Measurements from ENCODE around the gene CRAMP1.

The CRAMP1 gene

GRCh38 chr16:1641261-1641660 lies 29.1 kb downstream of the CRAMP1 start:
- no peak for DNase-seq
- Histone ChIP-seq H3K36me3 (ENCODE audit: control insufficient read depth, insufficient read depth, low read length) (peaks cover 60% of the 10 kb centered on the region), H3K9me3 (ENCODE audit: control insufficient read depth, low read length) (no peaks in the 10 kb centered on the region), H3K27ac (ENCODE audit: insufficient read depth, low read length, poor library complexity, severe bottlenecking) (no peak overlapping the region), H3K4me3 (ENCODE audit: insufficient read depth, low read depth, low read length, poor library complexity, severe bottlenecking) (no peak overlapping the region), H3K27me3 (replicated peaks; ENCODE audit: control insufficient read depth, insufficient read depth, low read length, poor library complexity, severe bottlenecking) (no peaks in the 10 kb centered on the region), H3K4me1 (ENCODE audit: control insufficient read depth, insufficient read depth, low read length, poor library complexity, severe bottlenecking) (no peaks in the 10 kb centered on the region)

- Histone ChIP-seq H3K27ac (ENCODE audit: insufficient read depth, low read length, poor library complexity, severe bottlenecking) (no peak overlapping the region), H3K9me3 (ENCODE audit: control insufficient read depth, low read length) (no peaks in the 10 kb centered on the region), H3K4me3 (ENCODE audit: insufficient read depth, low read depth, low read length, poor library complexity, severe bottlenecking) (no peak overlapping the region), H3K27me3 (replicated peaks; ENCODE audit: control insufficient read depth, insufficient read depth, low read length, poor library complexity, severe bottlenecking) (no peaks in the 10 kb centered on the region), H3K4me1 (ENCODE audit: control insufficient read depth, insufficient read depth, low read length, poor library complexity, severe bottlenecking) (no peaks in the 10 kb centered on the region), H3K36me3 (ENCODE audit: control insufficient read depth, insufficient read depth, low read length) (peaks cover 56% of the 10 kb centered on the region)
- no peak for DNase-seq
Measured at GRCh38 chr16:1642148-1642547, 30.0 kb downstream of the CRAMP1 start.

- no peaks in the 10 kb centered on the region for H3K4me1 ChIP-seq (ENCODE audit: control insufficient read depth, insufficient read depth, low read length, poor library complexity, severe bottlenecking)
- H3K27ac ChIP-seq (ENCODE audit: insufficient read depth, low read length, poor library complexity, severe bottlenecking) = no peak overlapping the region
- no peaks in the 10 kb centered on the region for H3K27me3 ChIP-seq (replicated peaks; ENCODE audit: control insufficient read depth, insufficient read depth, low read length, poor library complexity, severe bottlenecking)
- DNase-seq = no peak
- no peaks in the 10 kb centered on the region for H3K9me3 ChIP-seq (ENCODE audit: control insufficient read depth, low read length)
- H3K4me3 ChIP-seq (ENCODE audit: insufficient read depth, low read depth, low read length, poor library complexity, severe bottlenecking) = no peak overlapping the region
- peaks cover 56% of the 10 kb centered on the region for H3K36me3 ChIP-seq (ENCODE audit: control insufficient read depth, insufficient read depth, low read length)
Measured at GRCh38 chr16:1642753-1643152, 30.6 kb downstream of the CRAMP1 start.

GRCh38 chr16:1643521-1643920 lies 31.4 kb downstream of the CRAMP1 start:
- Histone ChIP-seq H3K9me3 (ENCODE audit: control insufficient read depth, low read length) (no peaks in the 10 kb centered on the region), H3K27ac (ENCODE audit: insufficient read depth, low read length, poor library complexity, severe bottlenecking) (no peak overlapping the region), H3K4me1 (ENCODE audit: control insufficient read depth, insufficient read depth, low read length, poor library complexity, severe bottlenecking) (no peaks in the 10 kb centered on the region), H3K27me3 (replicated peaks; ENCODE audit: control insufficient read depth, insufficient read depth, low read length, poor library complexity, severe bottlenecking) (no peaks in the 10 kb centered on the region), H3K4me3 (ENCODE audit: insufficient read depth, low read depth, low read length, poor library complexity, severe bottlenecking) (no peak overlapping the region), H3K36me3 (ENCODE audit: control insufficient read depth, insufficient read depth, low read length) (peaks cover 48% of the 10 kb centered on the region)
- no peak for DNase-seq

- H3K27ac ChIP-seq (ENCODE audit: insufficient read depth, low read length, poor library complexity, severe bottlenecking) = no peak overlapping the region
- no peak for DNase-seq
- H3K36me3 ChIP-seq (ENCODE audit: control insufficient read depth, insufficient read depth, low read length) = peaks cover 30% of the 10 kb centered on the region
- H3K27me3 ChIP-seq (replicated peaks; ENCODE audit: control insufficient read depth, insufficient read depth, low read length, poor library complexity, severe bottlenecking) = no peaks in the 10 kb centered on the region
- no peak overlapping the region for H3K4me3 ChIP-seq (ENCODE audit: insufficient read depth, low read depth, low read length, poor library complexity, severe bottlenecking)
- H3K4me1 ChIP-seq (ENCODE audit: control insufficient read depth, insufficient read depth, low read length, poor library complexity, severe bottlenecking) = no peaks in the 10 kb centered on the region
- H3K9me3 ChIP-seq (ENCODE audit: control insufficient read depth, low read length) = no peaks in the 10 kb centered on the region
Measured at GRCh38 chr16:1645914-1646525, 33.9 kb downstream of the CRAMP1 start.

GRCh38 chr16:1647856-1648255 lies 35.7 kb downstream of the CRAMP1 start:
- no peaks in the 10 kb centered on the region for H3K4me1 ChIP-seq (ENCODE audit: control insufficient read depth, insufficient read depth, low read length, poor library complexity, severe bottlenecking)
- no peak overlapping the region for H3K4me3 ChIP-seq (ENCODE audit: insufficient read depth, low read depth, low read length, poor library complexity, severe bottlenecking)
- no peak for DNase-seq
- H3K36me3 ChIP-seq (ENCODE audit: control insufficient read depth, insufficient read depth, low read length) = peaks cover 19% of the 10 kb centered on the region
- H3K9me3 ChIP-seq (ENCODE audit: control insufficient read depth, low read length) = no peaks in the 10 kb centered on the region
- H3K27me3 ChIP-seq (replicated peaks; ENCODE audit: control insufficient read depth, insufficient read depth, low read length, poor library complexity, severe bottlenecking) = no peaks in the 10 kb centered on the region
- H3K27ac ChIP-seq (ENCODE audit: insufficient read depth, low read length, poor library complexity, severe bottlenecking) = no peak overlapping the region

- Histone ChIP-seq H3K36me3 (ENCODE audit: control insufficient read depth, insufficient read depth, low read length) (peaks cover 21% of the 10 kb centered on the region), H3K4me3 (ENCODE audit: insufficient read depth, low read depth, low read length, poor library complexity, severe bottlenecking) (no peak overlapping the region), H3K4me1 (ENCODE audit: control insufficient read depth, insufficient read depth, low read length, poor library complexity, severe bottlenecking) (no peaks in the 10 kb centered on the region), H3K9me3 (ENCODE audit: control insufficient read depth, low read length) (no peaks in the 10 kb centered on the region), H3K27me3 (replicated peaks; ENCODE audit: control insufficient read depth, insufficient read depth, low read length, poor library complexity, severe bottlenecking) (no peaks in the 10 kb centered on the region), H3K27ac (ENCODE audit: insufficient read depth, low read length, poor library complexity, severe bottlenecking) (no peak overlapping the region)
- DNase-seq = no peak
Measured at GRCh38 chr16:1650131-1650530, 38.0 kb downstream of the CRAMP1 start.

- Histone ChIP-seq H3K4me3 (ENCODE audit: insufficient read depth, low read depth, low read length, poor library complexity, severe bottlenecking) (no peak overlapping the region), H3K27ac (ENCODE audit: insufficient read depth, low read length, poor library complexity, severe bottlenecking) (no peak overlapping the region), H3K4me1 (ENCODE audit: control insufficient read depth, insufficient read depth, low read length, poor library complexity, severe bottlenecking) (no peaks in the 10 kb centered on the region), H3K36me3 (ENCODE audit: control insufficient read depth, insufficient read depth, low read length) (peaks cover 33% of the 10 kb centered on the region), H3K27me3 (replicated peaks; ENCODE audit: control insufficient read depth, insufficient read depth, low read length, poor library complexity, severe bottlenecking) (no peaks in the 10 kb centered on the region), H3K9me3 (ENCODE audit: control insufficient read depth, low read length) (no peaks in the 10 kb centered on the region)
- DNase-seq = no peak
Measured at GRCh38 chr16:1651094-1651973, 39.2 kb downstream of the CRAMP1 start.

GRCh38 chr16:1651974-1652312 lies 39.8 kb downstream of the CRAMP1 start:
- Histone ChIP-seq H3K9me3 (ENCODE audit: control insufficient read depth, low read length) (no peaks in the 10 kb centered on the region), H3K27me3 (replicated peaks; ENCODE audit: control insufficient read depth, insufficient read depth, low read length, poor library complexity, severe bottlenecking) (no peaks in the 10 kb centered on the region), H3K4me3 (ENCODE audit: insufficient read depth, low read depth, low read length, poor library complexity, severe bottlenecking) (no peak overlapping the region), H3K4me1 (ENCODE audit: control insufficient read depth, insufficient read depth, low read length, poor library complexity, severe bottlenecking) (no peaks in the 10 kb centered on the region), H3K27ac (ENCODE audit: insufficient read depth, low read length, poor library complexity, severe bottlenecking) (no peak overlapping the region), H3K36me3 (ENCODE audit: control insufficient read depth, insufficient read depth, low read length) (peaks cover 39% of the 10 kb centered on the region)
- no peak for DNase-seq

GRCh38 chr16:1653023-1653422 lies 40.9 kb downstream of the CRAMP1 start:
- H3K4me1 ChIP-seq (ENCODE audit: control insufficient read depth, insufficient read depth, low read length, poor library complexity, severe bottlenecking) = no peaks in the 10 kb centered on the region
- no peaks in the 10 kb centered on the region for H3K9me3 ChIP-seq (ENCODE audit: control insufficient read depth, low read length)
- no peak overlapping the region for H3K4me3 ChIP-seq (ENCODE audit: insufficient read depth, low read depth, low read length, poor library complexity, severe bottlenecking)
- H3K27ac ChIP-seq (ENCODE audit: insufficient read depth, low read length, poor library complexity, severe bottlenecking) = no peak overlapping the region
- DNase-seq = no peak
- H3K27me3 ChIP-seq (replicated peaks; ENCODE audit: control insufficient read depth, insufficient read depth, low read length, poor library complexity, severe bottlenecking) = no peaks in the 10 kb centered on the region
- peaks cover 40% of the 10 kb centered on the region for H3K36me3 ChIP-seq (ENCODE audit: control insufficient read depth, insufficient read depth, low read length)

All from effector memory CD4-positive, alpha-beta T cell (primary cell).